Liver (tissue), 9 donors: Measurements from ENCODE around the gene RHO. TPM values are rescaled to one million over a fixed set of nuclear protein-coding genes. Genes with fewer than 3 reads are reported as not detected.

Experiments used
- DNase-seq: peaks from one replicate; pipeline ENCODE4 v3.0.0-alpha.2; 2017; ENCODE audit warnings: low spot score
- H3K27ac ChIP-seq, 2 donors: one replicate each; pipeline ENCODE4 v1.7.0; 2013; ENCODE audit warnings: inconsistent platforms in 2 of 2, low read length in 2 of 2, control low read depth in 1 of 2, low read depth in 1 of 2, mild to moderate bottlenecking in 1 of 2
- H3K27me3 ChIP-seq, 4 donors: one replicate each; pipeline versions ENCODE4 v1.6.1 to v1.7.0; 2013; ENCODE audit warnings: low read length in 3 of 4, inconsistent platforms in 1 of 4, mild to moderate bottlenecking in 1 of 4, moderate library complexity in 1 of 4; ENCODE audit not compliant: control insufficient read depth in 4 of 4, insufficient read depth in 4 of 4
- H3K36me3 ChIP-seq, 4 donors: one replicate each; pipeline versions ENCODE4 v1.6.1 to v1.7.0; 2013; ENCODE audit warnings: low read length in 3 of 4, mild to moderate bottlenecking in 3 of 4, low read depth in 1 of 4, moderate library complexity in 1 of 4; ENCODE audit not compliant: control insufficient read depth in 4 of 4, insufficient read depth in 3 of 4
- H3K4me1 ChIP-seq, 4 donors: one replicate each; pipeline versions ENCODE4 v1.6.1 to v1.7.0; 2013; ENCODE audit warnings: low read length in 3 of 4, mild to moderate bottlenecking in 3 of 4, moderate library complexity in 1 of 4; ENCODE audit not compliant: control insufficient read depth in 4 of 4, insufficient read depth in 4 of 4
- H3K4me3 ChIP-seq, 3 donors: one replicate each; pipeline versions ENCODE4 v1.6.1 to v1.7.0; 2013; ENCODE audit warnings: low read length in 3 of 3, control low read depth in 1 of 3, low read depth in 1 of 3, mild to moderate bottlenecking in 1 of 3
- H3K9ac ChIP-seq, 2 donors: one replicate each; pipeline ENCODE4 v1.7.0; 2013; ENCODE audit warnings: low read length in 2 of 2, mild to moderate bottlenecking in 2 of 2, moderate library complexity in 2 of 2, control low read depth in 1 of 2, low read depth in 1 of 2
- H3K9me3 ChIP-seq, 4 donors: one replicate each; pipeline versions ENCODE4 v1.6.1 to v1.7.0; 2013; ENCODE audit warnings: low read length in 3 of 4; ENCODE audit not compliant: control insufficient read depth in 4 of 4
- FOXA1 ChIP-seq: IDR thresholded peaks from 2 replicates; pipeline ENCODE4 v1.6.1; 2016; ENCODE audit warnings: antibody characterized with exemption
- FOXA2 ChIP-seq: IDR thresholded peaks from 2 replicates; pipeline ENCODE4 v1.6.1; 2016; ENCODE audit warnings: antibody characterized with exemption
- GABPA ChIP-seq, 2 donors: IDR thresholded peaks in 1 of 2; conservative IDR thresholded peaks in 1 of 2; 2 replicates each; pipeline ENCODE4 v1.6.1; 2016; ENCODE audit warnings: antibody characterized with exemption in 2 of 2, mild to moderate bottlenecking in 1 of 2, moderate library complexity in 1 of 2
- HNF4G ChIP-seq: IDR thresholded peaks from 2 replicates; pipeline ENCODE4 v1.6.1; 2016; ENCODE audit warnings: antibody characterized with exemption
- JUND ChIP-seq, 2 donors: IDR thresholded peaks; 2 replicates each; pipeline ENCODE4 v1.6.1; 2016; ENCODE audit warnings: antibody characterized with exemption in 2 of 2
- NR2F2 ChIP-seq: IDR thresholded peaks from 2 replicates; pipeline ENCODE4 v1.6.1; 2016; ENCODE audit warnings: antibody characterized with exemption
- RAD21 ChIP-seq, 2 donors: IDR thresholded peaks; 2 replicates each; pipeline ENCODE4 v1.6.1; 2016; ENCODE audit warnings: antibody characterized with exemption in 2 of 2, mild to moderate bottlenecking in 2 of 2
- RXRA ChIP-seq, 2 donors: IDR thresholded peaks; 2 replicates each; pipeline ENCODE4 v1.6.1; 2017 to 2018; ENCODE audit warnings: antibody characterized with exemption in 2 of 2, mild to moderate bottlenecking in 1 of 2
- SP1 ChIP-seq: IDR thresholded peaks from 2 replicates; pipeline ENCODE4 v1.6.1; 2018; ENCODE audit warnings: antibody characterized with exemption, mild to moderate bottlenecking
- TAF1 ChIP-seq: conservative IDR thresholded peaks from 2 replicates; pipeline ENCODE4 v1.6.1; 2016; ENCODE audit warnings: antibody characterized with exemption, mild to moderate bottlenecking
- YY1 ChIP-seq: IDR thresholded peaks from 2 replicates; pipeline ENCODE4 v1.6.1; 2016; ENCODE audit warnings: antibody characterized with exemption, mild to moderate bottlenecking
- WGBS: extraction: QIAGEN DNeasy Blood & Tissue Kit; methylation state at CpG from one replicate; pipeline ENCODE4 v1.1.7; 2013; 5-methylcytosine and 5-hydroxymethylcytosine counted together
- polyA plus RNA-seq, 2 donors: library from polyadenylated mRNA; stranded (reverse) in 1 of 2; unstranded in 1 of 2; fragments of 200-250 nt in 1 of 2; fragments of >200 nt in 1 of 2; fragmentation: Nextera tagmentation in 1 of 2; extraction: Ambion mirVana in 1 of 2; gene quantifications; one replicate each; pipeline versions ENCODE4 v1.2.1 to v1.2.3, GENCODE V29; 2013 to 2015
- total RNA-seq, 2 donors: library from RNA; depleted of rRNA; stranded (reverse); fragments of >200 nt; gene quantifications; one replicate each; pipeline ENCODE4 v1.2.3, GENCODE V29; 2014
- TF ChIP-seq, protein P1 (sequence below): IDR thresholded peaks from 2 replicates; pipeline ENCODE4 v1.6.1; 2016; ENCODE audit warnings: antibody characterized with exemption
- TF ChIP-seq, protein P2 (sequence below): fragments of 150-350 bp; IDR thresholded peaks from 2 replicates; pipeline ENCODE4 v1.5.1; 2017; ENCODE audit warnings: improper control_type of control experiment, low read depth, low read length; ENCODE audit not compliant: missing input control
- TF ChIP-seq, protein P3 (sequence below): IDR thresholded peaks from 2 replicates; pipeline ENCODE4 v1.6.1; 2016; ENCODE audit warnings: antibody characterized with exemption, mild to moderate bottlenecking
- TF ChIP-seq, protein P4 (sequence below): IDR thresholded peaks from 2 replicates; pipeline ENCODE4 v1.6.1; 2016; ENCODE audit warnings: antibody characterized with exemption
- TF ChIP-seq, protein P5 (sequence below): IDR thresholded peaks from 2 replicates; pipeline ENCODE4 v1.6.1; 2016; ENCODE audit warnings: antibody characterized with exemption
- donor health status: healthy.
- donor health status: healthy.
- donor health status: healthy.
- donor health status: healthy.
- donor health status: healthy.

Gene RHO
- total and polyA plus RNA-seq, 4 donors: not detected

DNA sequence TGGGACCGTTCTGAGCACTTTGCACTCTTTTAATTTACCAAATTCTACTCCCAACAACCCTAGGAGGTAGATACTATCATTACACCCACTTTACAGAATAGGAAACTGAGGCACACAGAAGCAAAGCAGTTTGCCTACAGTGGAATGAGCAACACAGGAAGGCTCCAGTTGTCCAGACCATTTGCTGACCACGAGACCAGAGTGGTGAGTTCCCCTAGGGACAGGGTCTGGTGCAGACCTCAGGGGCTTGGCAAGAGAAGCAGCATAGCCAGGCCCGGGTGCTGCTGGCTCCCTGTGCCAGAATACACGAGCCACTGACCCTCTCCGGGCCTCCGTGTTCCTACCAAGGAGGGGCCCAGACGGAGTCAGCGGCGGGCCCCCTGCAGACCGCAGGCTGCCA lies 51.6 kb downstream of the RHO start:
- no peak overlapping the region for H3K4me3 ChIP-seq
- no peaks in the 10 kb centered on the region for H3K27me3 ChIP-seq
- WGBS: 95% methylated on average over 10 of the region's 10 CpGs
- peaks cover 0 to 3% (median under 1%) of the 10 kb centered on the region in 4 donors for H3K36me3 ChIP-seq
- TF ChIP-seq TAF1 (no peak), FOXA1 (no peak), NR2F2 (no peak), RAD21 (IDR thresholded peaks at IDR 0.05) (no peak), HNF4G (no peak), SP1 (no peak), GABPA (IDR thresholded peaks at IDR 0.05 in 1 of 2, conservative IDR thresholded peaks at IDR 0.05 in 1 of 2) (no peak), JUND (IDR thresholded peaks at IDR 0.05) (no peak), YY1 (no peak), FOXA2 (no peak)
- TF ChIP-seq, protein P1, sequence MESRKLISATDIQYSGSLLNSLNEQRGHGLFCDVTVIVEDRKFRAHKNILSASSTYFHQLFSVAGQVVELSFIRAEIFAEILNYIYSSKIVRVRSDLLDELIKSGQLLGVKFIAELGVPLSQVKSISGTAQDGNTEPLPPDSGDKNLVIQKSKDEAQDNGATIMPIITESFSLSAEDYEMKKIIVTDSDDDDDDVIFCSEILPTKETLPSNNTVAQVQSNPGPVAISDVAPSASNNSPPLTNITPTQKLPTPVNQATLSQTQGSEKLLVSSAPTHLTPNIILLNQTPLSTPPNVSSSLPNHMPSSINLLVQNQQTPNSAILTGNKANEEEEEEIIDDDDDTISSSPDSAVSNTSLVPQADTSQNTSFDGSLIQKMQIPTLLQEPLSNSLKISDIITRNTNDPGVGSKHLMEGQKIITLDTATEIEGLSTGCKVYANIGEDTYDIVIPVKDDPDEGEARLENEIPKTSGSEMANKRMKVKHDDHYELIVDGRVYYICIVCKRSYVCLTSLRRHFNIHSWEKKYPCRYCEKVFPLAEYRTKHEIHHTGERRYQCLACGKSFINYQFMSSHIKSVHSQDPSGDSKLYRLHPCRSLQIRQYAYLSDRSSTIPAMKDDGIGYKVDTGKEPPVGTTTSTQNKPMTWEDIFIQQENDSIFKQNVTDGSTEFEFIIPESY: no peak
- TF ChIP-seq, protein P2, sequence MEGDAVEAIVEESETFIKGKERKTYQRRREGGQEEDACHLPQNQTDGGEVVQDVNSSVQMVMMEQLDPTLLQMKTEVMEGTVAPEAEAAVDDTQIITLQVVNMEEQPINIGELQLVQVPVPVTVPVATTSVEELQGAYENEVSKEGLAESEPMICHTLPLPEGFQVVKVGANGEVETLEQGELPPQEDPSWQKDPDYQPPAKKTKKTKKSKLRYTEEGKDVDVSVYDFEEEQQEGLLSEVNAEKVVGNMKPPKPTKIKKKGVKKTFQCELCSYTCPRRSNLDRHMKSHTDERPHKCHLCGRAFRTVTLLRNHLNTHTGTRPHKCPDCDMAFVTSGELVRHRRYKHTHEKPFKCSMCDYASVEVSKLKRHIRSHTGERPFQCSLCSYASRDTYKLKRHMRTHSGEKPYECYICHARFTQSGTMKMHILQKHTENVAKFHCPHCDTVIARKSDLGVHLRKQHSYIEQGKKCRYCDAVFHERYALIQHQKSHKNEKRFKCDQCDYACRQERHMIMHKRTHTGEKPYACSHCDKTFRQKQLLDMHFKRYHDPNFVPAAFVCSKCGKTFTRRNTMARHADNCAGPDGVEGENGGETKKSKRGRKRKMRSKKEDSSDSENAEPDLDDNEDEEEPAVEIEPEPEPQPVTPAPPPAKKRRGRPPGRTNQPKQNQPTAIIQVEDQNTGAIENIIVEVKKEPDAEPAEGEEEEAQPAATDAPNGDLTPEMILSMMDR: no peak
- TF ChIP-seq, protein P3, sequence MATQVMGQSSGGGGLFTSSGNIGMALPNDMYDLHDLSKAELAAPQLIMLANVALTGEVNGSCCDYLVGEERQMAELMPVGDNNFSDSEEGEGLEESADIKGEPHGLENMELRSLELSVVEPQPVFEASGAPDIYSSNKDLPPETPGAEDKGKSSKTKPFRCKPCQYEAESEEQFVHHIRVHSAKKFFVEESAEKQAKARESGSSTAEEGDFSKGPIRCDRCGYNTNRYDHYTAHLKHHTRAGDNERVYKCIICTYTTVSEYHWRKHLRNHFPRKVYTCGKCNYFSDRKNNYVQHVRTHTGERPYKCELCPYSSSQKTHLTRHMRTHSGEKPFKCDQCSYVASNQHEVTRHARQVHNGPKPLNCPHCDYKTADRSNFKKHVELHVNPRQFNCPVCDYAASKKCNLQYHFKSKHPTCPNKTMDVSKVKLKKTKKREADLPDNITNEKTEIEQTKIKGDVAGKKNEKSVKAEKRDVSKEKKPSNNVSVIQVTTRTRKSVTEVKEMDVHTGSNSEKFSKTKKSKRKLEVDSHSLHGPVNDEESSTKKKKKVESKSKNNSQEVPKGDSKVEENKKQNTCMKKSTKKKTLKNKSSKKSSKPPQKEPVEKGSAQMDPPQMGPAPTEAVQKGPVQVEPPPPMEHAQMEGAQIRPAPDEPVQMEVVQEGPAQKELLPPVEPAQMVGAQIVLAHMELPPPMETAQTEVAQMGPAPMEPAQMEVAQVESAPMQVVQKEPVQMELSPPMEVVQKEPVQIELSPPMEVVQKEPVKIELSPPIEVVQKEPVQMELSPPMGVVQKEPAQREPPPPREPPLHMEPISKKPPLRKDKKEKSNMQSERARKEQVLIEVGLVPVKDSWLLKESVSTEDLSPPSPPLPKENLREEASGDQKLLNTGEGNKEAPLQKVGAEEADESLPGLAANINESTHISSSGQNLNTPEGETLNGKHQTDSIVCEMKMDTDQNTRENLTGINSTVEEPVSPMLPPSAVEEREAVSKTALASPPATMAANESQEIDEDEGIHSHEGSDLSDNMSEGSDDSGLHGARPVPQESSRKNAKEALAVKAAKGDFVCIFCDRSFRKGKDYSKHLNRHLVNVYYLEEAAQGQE: no peak
- peaks cover 4 to 20% (median 14%) of the 10 kb centered on the region in 4 donors for H3K4me1 ChIP-seq
- DNase-seq: no peak
- no peak overlapping the region for H3K9ac ChIP-seq
- H3K27ac ChIP-seq: no peak overlapping the region
- H3K9me3 ChIP-seq: no peaks in the 10 kb centered on the region

DNA sequence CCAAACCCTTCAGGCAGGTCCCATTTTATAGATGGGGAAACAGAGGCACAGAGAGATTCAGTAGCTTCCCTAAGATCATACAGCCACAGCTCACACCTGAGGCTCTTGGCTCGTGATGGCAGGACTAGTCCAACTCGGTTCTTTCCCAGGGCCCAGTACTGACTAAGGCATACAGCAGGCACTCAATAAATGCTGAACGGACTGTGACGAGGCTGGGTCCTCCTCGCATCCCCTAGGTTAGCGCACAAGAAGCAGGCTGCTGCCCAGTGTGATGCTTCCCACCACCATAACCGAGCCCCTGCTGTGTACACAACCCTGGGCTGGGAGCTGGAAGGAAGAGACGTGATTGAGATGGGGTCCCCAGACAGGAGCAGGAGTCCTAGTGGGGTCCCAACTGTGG lies 53.2 kb downstream of the RHO start:
- H3K36me3 ChIP-seq: peaks cover 0 to 3% (median under 1%) of the 10 kb centered on the region in 4 donors
- WGBS: 96% methylated on average over 8 of the region's 8 CpGs
- peaks cover 4 to 14% (median 10%) of the 10 kb centered on the region in 4 donors for H3K4me1 ChIP-seq

More for the DNA sequence above, 53.2 kb downstream of the RHO start:
- H3K27me3 ChIP-seq: no peaks in the 10 kb centered on the region
- no peak overlapping the region for H3K4me3 ChIP-seq
- H3K27ac ChIP-seq: no peak overlapping the region
- no peaks in the 10 kb centered on the region for H3K9me3 ChIP-seq
- TF ChIP-seq GABPA (IDR thresholded peaks at IDR 0.05 in 1 of 2, conservative IDR thresholded peaks at IDR 0.05 in 1 of 2) (no peak), HNF4G (no peak), NR2F2 (no peak), TAF1 (no peak), FOXA1 (no peak), JUND (IDR thresholded peaks at IDR 0.05) (no peak), RXRA (IDR thresholded peaks at IDR 0.05) (no peak)
- TF ChIP-seq, protein P2: no peak
- TF ChIP-seq, protein P4, sequence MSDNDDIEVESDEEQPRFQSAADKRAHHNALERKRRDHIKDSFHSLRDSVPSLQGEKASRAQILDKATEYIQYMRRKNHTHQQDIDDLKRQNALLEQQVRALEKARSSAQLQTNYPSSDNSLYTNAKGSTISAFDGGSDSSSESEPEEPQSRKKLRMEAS: no peak
- TF ChIP-seq, protein P1: no peak
- TF ChIP-seq, protein P5, sequence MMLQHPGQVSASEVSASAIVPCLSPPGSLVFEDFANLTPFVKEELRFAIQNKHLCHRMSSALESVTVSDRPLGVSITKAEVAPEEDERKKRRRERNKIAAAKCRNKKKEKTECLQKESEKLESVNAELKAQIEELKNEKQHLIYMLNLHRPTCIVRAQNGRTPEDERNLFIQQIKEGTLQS: no peak
- no peak for DNase-seq
- no peak overlapping the region for H3K9ac ChIP-seq
